ENCODE measurements around the gene PTMS. TPM values are rescaled to one million over a fixed set of nuclear protein-coding genes. Genes with fewer than 3 reads are reported as not detected.

PTMS gene
- total and polyA plus RNA-seq, 10 of the 15 experiments (the other 5 are each of a cell fraction or from before 2014, with no cell fraction given), result 2.1 to 127 (median 29.8) TPM

DNA sequence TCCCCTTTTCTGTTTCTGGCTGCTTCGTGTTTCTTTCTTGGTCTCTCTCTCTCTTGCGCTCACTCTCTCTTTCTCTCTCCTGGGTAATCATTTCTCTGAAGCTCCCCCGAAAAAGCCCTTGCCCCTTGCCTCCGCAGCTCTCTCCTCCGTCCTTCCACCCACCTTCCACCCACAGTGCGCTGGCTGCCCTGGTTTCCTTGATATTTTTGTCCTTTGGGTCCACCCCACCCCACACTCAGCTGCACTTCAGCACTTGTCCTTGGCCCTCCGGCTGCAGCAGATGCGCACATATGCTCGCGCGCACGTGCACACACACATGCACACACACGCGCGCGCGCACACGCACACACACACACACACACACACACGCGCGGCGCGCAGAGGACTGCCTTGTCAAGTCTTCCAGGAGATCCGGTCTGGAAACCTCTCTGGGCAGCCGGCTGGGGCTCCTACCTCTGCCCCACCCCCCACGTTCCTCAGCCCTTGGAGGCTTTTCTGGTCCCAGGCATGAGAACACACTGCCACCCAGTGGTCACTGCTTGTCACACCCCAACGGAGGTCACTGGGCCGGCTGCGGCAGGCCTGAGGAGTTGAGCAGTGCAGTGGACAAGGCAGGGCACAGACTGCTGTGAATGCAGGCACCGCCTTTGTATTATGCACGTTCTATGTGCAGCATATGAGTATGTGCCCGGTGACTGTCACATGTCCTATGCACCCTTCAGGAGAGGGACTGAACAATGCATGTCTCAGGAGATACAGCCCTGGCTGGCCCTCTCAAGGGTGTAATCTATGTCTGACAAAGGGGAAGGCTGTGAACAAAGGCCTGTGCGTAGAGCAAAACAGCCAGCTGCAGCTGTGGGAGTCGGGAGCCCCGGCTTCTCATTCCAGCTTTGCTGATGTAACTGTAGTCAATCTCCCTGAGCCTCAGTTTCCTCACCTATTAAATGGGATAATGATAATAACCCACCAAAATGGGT lies 12.7 kb downstream of the PTMS start (continued):
- TF ChIP-seq, protein P1, sequence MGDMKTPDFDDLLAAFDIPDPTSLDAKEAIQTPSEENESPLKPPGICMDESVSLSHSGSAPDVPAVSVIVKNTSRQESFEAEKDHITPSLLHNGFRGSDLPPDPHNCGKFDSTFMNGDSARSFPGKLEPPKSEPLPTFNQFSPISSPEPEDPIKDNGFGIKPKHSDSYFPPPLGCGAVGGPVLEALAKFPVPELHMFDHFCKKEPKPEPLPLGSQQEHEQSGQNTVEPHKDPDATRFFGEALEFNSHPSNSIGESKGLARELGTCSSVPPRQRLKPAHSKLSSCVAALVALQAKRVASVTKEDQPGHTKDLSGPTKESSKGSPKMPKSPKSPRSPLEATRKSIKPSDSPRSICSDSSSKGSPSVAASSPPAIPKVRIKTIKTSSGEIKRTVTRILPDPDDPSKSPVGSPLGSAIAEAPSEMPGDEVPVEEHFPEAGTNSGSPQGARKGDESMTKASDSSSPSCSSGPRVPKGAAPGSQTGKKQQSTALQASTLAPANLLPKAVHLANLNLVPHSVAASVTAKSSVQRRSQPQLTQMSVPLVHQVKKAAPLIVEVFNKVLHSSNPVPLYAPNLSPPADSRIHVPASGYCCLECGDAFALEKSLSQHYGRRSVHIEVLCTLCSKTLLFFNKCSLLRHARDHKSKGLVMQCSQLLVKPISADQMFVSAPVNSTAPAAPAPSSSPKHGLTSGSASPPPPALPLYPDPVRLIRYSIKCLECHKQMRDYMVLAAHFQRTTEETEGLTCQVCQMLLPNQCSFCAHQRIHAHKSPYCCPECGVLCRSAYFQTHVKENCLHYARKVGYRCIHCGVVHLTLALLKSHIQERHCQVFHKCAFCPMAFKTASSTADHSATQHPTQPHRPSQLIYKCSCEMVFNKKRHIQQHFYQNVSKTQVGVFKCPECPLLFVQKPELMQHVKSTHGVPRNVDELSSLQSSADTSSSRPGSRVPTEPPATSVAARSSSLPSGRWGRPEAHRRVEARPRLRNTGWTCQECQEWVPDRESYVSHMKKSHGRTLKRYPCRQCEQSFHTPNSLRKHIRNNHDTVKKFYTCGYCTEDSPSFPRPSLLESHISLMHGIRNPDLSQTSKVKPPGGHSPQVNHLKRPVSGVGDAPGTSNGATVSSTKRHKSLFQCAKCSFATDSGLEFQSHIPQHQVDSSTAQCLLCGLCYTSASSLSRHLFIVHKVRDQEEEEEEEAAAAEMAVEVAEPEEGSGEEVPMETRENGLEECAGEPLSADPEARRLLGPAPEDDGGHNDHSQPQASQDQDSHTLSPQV (IDR thresholded peaks at IDR 0.05), result peak; percentile 74; the same call in 1 of the 2 replicates
- TF ChIP-seq, protein P2, sequence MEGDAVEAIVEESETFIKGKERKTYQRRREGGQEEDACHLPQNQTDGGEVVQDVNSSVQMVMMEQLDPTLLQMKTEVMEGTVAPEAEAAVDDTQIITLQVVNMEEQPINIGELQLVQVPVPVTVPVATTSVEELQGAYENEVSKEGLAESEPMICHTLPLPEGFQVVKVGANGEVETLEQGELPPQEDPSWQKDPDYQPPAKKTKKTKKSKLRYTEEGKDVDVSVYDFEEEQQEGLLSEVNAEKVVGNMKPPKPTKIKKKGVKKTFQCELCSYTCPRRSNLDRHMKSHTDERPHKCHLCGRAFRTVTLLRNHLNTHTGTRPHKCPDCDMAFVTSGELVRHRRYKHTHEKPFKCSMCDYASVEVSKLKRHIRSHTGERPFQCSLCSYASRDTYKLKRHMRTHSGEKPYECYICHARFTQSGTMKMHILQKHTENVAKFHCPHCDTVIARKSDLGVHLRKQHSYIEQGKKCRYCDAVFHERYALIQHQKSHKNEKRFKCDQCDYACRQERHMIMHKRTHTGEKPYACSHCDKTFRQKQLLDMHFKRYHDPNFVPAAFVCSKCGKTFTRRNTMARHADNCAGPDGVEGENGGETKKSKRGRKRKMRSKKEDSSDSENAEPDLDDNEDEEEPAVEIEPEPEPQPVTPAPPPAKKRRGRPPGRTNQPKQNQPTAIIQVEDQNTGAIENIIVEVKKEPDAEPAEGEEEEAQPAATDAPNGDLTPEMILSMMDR (IDR thresholded peaks at IDR 0.05 in 2 of 3, conservative IDR thresholded peaks at IDR 0.05 in 1 of 3; ENCODE audit: control insufficient read depth in 2 of 3, extremely low read depth in 1 of 3, insufficient read depth in 1 of 3, low read depth in 3 of 3, low read length in 3 of 3), result peak; percentile 95 to 99 (median 96); a peak in 5 of 6 replicates
- TF ChIP-seq SUZ12 (IDR thresholded peaks at IDR 0.05; ENCODE audit: unreplicated experiment) (no peak), MYC (IDR thresholded peaks at IDR 0.05; ENCODE audit: insufficient read depth, insufficient read length, insufficient replicate concordance, low read length, severe bottlenecking) (peak; percentile 78), HSF1 (IDR thresholded peaks at IDR 0.05; ENCODE audit: low read depth, low read length) (no peak), GABPA (IDR thresholded peaks at IDR 0.05; ENCODE audit: low read depth) (no peak), PBX3 (IDR thresholded peaks at IDR 0.05; ENCODE audit: insufficient replicate concordance, low read depth, low read length) (no peak), NFXL1 (IDR thresholded peaks at IDR 0.05; ENCODE audit: borderline replicate concordance) (no peak), SIX5 (IDR thresholded peaks at IDR 0.05; ENCODE audit: low read depth, low read length, severe bottlenecking) (no peak), PAX5 (IDR thresholded peaks at IDR 0.05; ENCODE audit: borderline replicate concordance, low read depth, low read length) (no peak; the same call in 1 of the 2 replicates), ZNF217 (IDR thresholded peaks at IDR 0.05) (no peak), STAT3 (IDR thresholded peaks at IDR 0.05; ENCODE audit: low read depth, low read length) (no peak), JUND (IDR thresholded peaks at IDR 0.05; ENCODE audit: low read depth, low read length) (no peak), NBN (IDR thresholded peaks at IDR 0.05) (peak; percentile 98)
- TF ChIP-seq, protein P3, sequence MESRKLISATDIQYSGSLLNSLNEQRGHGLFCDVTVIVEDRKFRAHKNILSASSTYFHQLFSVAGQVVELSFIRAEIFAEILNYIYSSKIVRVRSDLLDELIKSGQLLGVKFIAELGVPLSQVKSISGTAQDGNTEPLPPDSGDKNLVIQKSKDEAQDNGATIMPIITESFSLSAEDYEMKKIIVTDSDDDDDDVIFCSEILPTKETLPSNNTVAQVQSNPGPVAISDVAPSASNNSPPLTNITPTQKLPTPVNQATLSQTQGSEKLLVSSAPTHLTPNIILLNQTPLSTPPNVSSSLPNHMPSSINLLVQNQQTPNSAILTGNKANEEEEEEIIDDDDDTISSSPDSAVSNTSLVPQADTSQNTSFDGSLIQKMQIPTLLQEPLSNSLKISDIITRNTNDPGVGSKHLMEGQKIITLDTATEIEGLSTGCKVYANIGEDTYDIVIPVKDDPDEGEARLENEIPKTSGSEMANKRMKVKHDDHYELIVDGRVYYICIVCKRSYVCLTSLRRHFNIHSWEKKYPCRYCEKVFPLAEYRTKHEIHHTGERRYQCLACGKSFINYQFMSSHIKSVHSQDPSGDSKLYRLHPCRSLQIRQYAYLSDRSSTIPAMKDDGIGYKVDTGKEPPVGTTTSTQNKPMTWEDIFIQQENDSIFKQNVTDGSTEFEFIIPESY (IDR thresholded peaks at IDR 0.05), result no peak; the same call in 1 of the 2 replicates
